Stimulated activated CD4-positive, alpha-beta T cell treated with anti-CD3 and anti-CD28 coated beads, TNF-alpha, amount 100 ng/mL, for 24 hours (primary cell): ENCODE data around the gene PLXNA2.

Experiments
- DNase-seq, 3 experiments: peaks; one replicate each; pipeline ENCODE4 v3.0.0-alpha.2; 2020; ENCODE audit warnings: low read depth in 3 of 3

Gene PLXNA2

DNA sequence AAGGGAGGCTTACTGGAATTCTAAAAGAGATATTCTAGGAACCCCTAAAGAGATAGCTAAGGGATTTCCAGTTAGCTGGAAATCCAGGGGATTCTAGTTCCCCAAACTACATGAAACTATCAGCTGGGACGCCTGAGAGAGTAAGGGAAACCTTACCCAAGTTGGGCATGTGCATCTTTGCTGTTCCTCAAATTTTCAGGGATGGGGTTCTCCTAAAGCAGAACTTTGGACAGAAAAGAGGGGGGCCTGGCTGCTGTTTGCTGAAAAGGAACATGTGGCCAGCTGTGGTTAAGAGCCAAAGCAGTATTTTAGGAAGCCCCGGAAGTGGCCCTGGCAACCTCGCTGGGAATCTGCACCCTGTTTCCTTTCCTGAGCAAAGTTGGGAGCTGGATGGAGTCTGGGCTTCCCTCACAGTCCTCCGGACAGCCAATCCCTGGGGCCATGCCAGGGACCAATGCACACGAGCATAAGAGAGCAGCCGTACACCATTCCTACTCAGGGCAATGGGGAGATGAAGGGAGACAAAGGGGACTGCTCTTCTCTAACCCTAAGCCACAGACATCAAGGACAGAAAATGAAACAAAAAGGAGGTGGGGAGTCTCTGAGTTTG, 154.3 kb downstream of the PLXNA2 start:
- no peak for DNase-seq

DNA sequence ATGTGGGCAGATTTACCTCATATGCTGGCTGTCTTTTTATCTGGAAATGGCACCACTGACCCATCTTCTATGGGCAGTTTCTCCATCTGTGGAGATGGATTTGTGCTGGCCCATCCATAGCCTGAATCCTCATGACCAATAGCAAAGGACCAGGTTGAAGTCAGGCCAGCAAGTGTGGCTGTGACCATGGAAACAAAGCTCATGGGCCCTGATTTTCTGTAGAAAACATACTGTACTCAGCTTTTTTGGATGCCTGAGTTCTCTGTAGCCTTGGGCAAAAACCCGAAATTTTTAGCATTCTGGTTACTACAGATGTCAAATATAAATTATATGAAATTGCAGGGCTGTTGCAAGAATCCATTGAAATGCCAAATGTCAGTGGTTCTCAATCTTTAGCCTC, 155.0 kb downstream of the PLXNA2 start:
- DNase-seq = no peak

GRCh38 chr1:208088319-208088718, 155.9 kb downstream of the PLXNA2 start:
- no peak for DNase-seq

DNA sequence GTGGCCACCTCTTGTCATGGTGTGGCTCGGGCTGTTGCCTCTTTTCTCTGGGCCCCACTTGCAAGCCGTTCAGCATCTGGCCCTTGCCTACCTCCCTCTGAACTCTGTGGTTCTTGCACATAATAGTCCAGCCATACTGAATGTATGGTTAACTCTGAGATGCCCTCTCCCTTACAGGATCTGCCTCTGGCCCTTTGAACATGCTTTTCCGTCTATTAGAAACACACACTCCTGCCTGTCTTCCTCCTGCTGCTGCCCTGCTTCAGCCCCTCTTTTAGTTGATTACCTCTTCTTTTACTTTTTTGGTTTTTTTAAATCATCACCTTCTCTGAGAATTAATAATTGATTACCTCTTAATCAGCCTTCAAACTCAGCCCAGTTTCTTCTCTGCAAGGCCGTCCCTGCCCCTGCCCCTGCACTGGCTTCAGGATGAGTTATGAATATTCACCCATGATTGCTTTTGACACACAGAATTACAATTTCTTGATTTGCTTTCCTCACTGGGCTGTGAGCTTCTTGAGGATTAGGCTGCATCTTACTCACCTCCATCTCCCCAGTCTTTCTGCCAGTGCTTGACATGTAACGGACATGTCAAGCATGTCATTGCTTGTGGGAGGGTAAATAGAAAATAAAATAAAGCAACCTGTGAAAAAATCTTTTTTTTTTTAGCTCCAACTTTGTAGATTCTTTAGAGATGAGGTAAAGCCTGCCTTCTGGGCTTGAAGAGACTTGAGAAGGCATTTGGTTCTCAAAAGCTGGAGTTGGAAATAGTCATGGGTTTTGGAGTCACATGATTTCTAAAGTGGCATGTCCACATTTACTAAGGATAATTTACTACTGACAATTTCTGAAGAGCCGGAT, 158.3 kb downstream of the PLXNA2 start:
- no peak for DNase-seq

GRCh38 chr1:208084764-208085163, 159.4 kb downstream of the PLXNA2 start:
- no peak for DNase-seq

DNA sequence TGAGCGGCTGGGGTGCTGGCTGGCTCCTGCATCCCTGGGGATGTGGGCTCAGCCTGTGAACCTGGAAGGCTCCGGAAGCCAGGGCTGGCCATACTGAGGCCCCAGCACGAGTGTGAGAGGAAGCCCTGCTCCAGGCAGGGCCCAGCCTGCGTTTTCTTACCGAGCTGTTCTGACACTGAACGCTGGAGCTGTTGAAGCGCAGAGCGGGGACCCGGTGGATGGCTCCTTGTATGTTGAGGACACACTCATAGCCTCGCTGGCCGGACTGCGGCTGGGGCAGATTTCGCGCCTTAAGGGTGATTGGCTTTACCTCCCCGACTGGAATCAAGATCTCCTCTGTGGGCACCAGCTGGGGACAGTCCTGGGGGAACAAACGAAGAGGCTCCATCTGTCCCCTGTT, 160.0 kb downstream of the PLXNA2 start:
- DNase-seq = no peak

- DNase-seq = no peak
Measured at GRCh38 chr1:208083715-208084085, 160.5 kb downstream of the PLXNA2 start.

DNA sequence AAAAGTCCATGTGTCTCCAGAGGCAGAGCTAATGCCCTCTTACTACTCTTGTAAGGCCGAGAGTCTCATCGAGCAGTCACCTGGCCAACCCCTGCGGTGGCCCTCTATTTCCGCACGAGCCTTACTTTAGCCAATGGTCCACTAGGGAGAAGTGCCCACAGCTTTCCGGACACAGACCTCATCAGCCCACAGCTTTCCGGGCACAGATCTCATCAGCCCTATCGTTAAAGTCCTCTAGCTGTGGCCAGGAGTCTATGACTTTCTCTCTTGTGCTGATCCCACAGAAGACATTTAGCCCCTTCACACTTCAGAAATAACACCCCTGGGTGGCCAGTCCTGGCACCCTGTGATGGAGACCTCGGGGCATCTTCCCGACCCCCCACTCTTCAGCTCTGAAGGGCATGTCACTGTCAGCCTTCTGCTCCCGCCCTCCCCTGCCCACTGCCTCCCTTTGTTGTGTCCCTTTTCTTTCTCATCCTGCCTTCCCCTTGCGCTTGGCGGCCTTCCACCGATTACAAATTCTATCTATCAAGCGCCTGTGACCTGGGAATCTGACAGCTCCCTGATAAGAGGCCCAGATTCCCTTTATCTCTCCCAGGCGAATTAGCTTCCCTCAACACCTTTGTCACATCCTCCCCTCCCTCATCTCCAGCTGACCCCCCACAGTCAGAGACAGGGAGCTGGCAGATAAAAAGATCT, 161.0 kb downstream of the PLXNA2 start:
- DNase-seq = no peak

GRCh38 chr1:208081972-208082371, 162.2 kb downstream of the PLXNA2 start:
- DNase-seq = no peak

DNA sequence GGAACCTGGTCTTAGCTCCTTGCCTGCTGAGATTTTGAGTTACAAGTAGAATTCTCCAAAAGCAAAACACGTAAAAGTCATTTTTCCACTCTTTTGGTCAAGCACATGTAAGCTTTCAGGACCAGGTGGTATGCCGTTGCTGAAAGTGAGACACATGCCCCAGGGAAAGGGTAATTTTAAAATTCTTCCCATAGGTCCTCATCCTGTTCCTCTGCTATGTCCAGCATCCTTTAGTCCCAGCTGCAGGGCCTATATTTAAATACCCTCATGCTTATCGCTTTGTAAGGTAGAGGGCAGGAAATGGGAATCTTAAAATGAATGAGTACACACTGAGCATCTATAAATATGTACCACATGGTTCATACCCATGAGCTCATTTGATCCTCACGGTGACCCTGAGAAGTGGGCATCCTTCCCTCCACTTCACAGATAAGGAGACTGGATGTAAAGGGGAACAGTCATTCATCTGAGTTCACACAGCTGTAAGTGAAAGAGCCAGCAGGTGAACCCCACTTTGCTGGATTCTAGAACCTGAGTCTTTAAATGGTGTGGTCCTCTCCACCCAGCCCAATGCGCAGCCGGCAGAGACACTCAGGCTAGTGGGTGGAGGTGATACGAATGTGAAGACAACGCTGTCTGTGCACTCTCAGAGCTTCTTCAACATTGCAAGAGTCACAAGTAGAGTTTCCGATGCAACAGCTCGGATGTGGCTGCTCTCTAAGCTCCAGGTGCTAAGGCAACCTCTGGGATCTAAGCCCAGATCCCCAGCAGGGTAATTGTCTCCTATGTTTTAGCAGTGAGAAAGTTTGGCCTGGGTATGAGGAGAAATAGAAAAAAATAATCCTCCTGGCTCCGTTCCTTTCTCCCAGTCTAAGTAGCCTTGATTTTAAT, 163.5 kb downstream of the PLXNA2 start:
- no peak for DNase-seq

GRCh38 chr1:208079161-208079560, 165.0 kb downstream of the PLXNA2 start:
- DNase-seq = no peak

GRCh38 chr1:208078752-208079151, 165.4 kb downstream of the PLXNA2 start:
- DNase-seq = no peak

DNA sequence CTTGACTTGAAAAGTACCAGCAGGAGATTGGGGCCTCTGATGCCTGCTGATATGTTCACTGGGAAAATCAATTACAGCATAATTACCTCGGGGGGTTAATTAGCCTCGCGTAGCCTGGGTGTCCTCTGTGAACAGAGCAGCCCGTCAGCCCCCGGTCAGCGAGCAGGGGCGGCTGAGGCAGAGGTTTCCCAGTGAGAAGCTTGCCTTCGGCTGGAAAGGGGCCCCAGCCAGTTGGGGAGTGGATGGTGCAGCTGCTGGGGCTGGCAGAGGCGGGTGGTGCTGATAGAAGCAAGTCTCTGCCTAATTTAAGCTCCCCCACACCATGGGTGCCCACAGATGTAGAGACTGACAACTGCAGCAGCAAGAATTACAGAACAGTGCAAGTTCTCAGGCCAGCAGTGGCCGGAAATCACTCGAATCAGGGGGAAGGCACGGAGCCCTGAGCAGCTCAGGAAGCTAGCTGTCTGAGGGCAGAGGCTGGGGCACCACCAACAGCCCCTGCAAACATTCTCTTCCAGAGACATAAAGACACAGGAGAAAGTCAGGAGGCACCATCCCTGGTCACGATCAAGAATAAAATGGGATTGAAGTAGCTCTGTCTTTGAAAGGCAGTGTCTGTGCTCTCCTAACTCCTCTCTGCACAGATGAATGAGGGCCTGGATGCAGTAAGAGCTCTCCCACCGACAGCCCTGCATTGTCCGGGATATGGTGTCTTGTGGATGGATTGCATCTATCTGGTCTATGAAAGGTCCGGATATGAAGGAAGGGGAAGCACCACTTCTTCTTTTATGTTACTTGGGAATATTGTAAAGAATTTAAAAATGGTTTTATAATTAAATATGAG, 166.7 kb downstream of the PLXNA2 start:
- DNase-seq = no peak

DNA sequence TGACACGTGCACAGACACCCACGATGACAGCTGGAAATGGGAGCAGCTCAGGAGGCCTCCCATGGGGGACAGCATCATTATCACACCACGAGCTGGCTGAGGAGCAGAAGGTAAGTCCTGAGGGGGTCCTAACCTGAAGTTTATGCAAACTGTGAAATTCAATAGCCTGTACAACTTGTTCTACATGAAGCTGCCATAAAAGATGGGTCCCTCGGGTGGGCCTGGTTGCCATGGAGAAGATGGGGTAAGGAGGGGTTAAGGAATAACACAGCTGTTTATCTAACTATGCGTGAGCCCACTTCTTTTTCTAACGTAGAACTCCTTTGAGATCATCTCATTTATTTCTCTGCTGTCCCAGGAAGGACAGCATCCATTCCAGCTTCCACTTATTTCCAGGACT, 169.8 kb downstream of the PLXNA2 start:
- no peak for DNase-seq

GRCh38 chr1:208071435-208072031, 172.7 kb downstream of the PLXNA2 start:
- no peak for DNase-seq

- DNase-seq = no peak
Measured at GRCh38 chr1:208069908-208070307, 174.3 kb downstream of the PLXNA2 start.

GRCh38 chr1:208069317-208069716, 174.9 kb downstream of the PLXNA2 start:
- DNase-seq = no peak

- no peak for DNase-seq
Measured at GRCh38 chr1:208068908-208069307, 175.3 kb downstream of the PLXNA2 start.

DNA sequence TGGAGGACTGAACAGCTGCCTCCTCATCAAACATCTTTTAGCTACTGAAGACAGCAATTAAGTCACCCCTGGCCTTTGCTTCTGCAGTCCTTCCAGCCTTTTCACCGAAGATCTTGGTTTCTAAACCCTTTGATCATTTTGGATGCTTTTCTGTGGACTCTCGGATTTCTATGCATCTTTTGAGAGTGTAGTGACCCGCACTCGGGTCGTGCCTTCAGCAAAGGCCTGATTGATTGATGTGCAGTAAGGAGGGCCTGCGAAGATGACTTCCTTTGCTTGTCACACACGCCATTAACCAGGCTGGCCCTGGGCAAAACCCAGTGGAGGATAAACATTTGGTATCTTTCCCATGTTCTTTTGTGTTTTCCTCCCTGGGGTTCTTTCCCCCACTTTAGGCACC, 175.8 kb downstream of the PLXNA2 start:
- no peak for DNase-seq

DNA sequence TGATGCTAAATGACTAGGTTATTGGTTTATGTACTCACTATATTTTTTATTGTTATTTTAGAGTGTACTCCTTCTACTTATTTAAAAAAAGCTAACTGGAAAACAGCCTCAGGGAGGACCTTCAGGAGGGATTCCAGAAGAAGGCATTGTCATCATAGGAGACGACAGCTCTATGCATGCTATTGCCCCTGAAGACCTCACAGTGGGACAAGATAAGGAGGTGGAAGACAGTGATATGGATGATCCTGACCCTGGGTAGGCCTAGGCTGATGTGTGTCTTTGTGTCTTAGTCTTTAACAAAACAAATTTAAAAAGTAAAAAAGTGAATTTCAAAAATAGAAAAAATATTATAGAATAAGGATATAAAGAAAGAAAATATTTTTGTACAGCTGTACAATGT, 177.6 kb downstream of the PLXNA2 start:
- no peak for DNase-seq

GRCh38 chr1:208065862-208066261, 178.3 kb downstream of the PLXNA2 start:
- DNase-seq = no peak
